Measurements from ENCODE around the gene GRK7. TPM values are rescaled to one million over a fixed set of nuclear protein-coding genes. Genes with fewer than 3 reads are reported as not detected.
"Not testable (repeated sequence)": the region's sequence is repeated elsewhere in the genome, so short reads cannot be mapped to it uniquely, and the experiment has no call there.

GRK7 gene
- total RNA-seq, 4 donors from 2014 or later: 0.12 to 0.46 TPM; not detected in 2

- DNase-seq (ENCODE audit: low spot score) (no peak), ATAC-seq (ENCODE audit: low FRiP score) (peak; percentile 4)
- TF ChIP-seq CTCF (IDR thresholded peaks at IDR 0.05): no peak
Observed at GRCh38 chr3:141797819-141798447, 34.7 kb downstream of the GRK7 start.

- ATAC-seq (ENCODE audit: low FRiP score) (peak; percentile 65), DNase-seq (ENCODE audit: low spot score) (no peak)
Observed at GRCh38 chr3:141798448-141798845, 35.2 kb downstream of the GRK7 start.

GRCh38 chr3:141802316-141803077 lies 39.3 kb downstream of the GRK7 start:
- no peak for DNase-seq (ENCODE audit: low spot score)
- ATAC-seq (ENCODE audit: low FRiP score): no peak
- no peak for TF ChIP-seq CTCF (IDR thresholded peaks at IDR 0.05)

More at GRCh38 chr3:141798448-141798845, 35.2 kb downstream of the GRK7 start:
- no peak for TF ChIP-seq CTCF (IDR thresholded peaks at IDR 0.05)

GRCh38 chr3:141803538-141803937 lies 40.3 kb downstream of the GRK7 start:
- ATAC-seq (ENCODE audit: low FRiP score); DNase-seq (ENCODE audit: low spot score): not testable (repeated sequence)

GRCh38 chr3:141804447-141804777 lies 41.2 kb downstream of the GRK7 start:
- ATAC-seq (ENCODE audit: low FRiP score): no peak
- DNase-seq (ENCODE audit: low spot score): no peak
- no peak for TF ChIP-seq CTCF (IDR thresholded peaks at IDR 0.05)

- no peak for TF ChIP-seq CTCF (IDR thresholded peaks at IDR 0.05)
- no peak for DNase-seq (ENCODE audit: low spot score)
- ATAC-seq (ENCODE audit: low FRiP score): no peak
Observed at GRCh38 chr3:141804778-141805639, 41.8 kb downstream of the GRK7 start.

- ATAC-seq (ENCODE audit: low FRiP score) (no peak), DNase-seq (ENCODE audit: low spot score) (no peak)
- TF ChIP-seq CTCF (IDR thresholded peaks at IDR 0.05): no peak
Observed at GRCh38 chr3:141807277-141808033, 44.2 kb downstream of the GRK7 start.

Measured in omental fat pad (tissue), 4 donors.